Measurements from ENCODE around the gene SRBD1. TPM values are rescaled to one million over a fixed set of nuclear protein-coding genes. Genes with fewer than 3 reads are reported as not detected.

SRBD1 gene
- total and polyA plus RNA-seq, 7 donors, result 2.3 to 6.4 (median 4.0) TPM

DNA sequence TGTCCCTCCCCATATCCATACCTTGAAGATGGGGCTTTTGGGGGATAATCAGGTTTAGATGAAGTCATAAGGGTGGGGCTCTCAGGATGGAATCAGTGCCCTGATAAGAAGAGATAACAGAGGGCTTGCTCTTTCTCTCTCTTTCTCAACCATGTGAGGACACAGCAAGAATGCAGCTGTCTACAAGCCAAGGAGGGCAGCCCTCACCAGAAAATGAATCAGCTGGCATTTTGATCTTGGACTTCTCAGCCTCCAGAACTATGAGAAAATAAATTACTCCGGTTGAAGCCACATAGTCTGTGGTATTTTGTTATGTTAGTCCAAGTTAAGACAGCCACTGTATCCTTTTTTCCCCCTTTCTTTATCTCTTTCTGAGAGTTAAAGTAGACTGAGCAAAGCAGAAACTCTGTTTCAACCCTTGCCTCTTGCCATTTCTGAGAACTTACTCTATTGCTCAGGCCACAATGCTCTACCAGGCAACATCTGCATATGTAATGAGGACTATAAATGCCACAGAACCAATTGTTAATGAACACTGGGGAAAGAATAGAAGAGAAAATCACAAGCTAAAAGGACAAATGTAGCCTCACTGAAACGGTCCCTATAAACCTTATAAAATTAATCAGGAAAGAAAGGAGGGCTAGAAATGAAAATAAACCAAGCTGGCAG is 56.9 kb downstream of the SRBD1 start:
- no peak overlapping the region for H3K4me3 ChIP-seq
- ATAC-seq (no peak), DNase-seq (no peak)
- peaks cover 0 to 30% of the 10 kb centered on the region in 2 donors for H3K36me3 ChIP-seq (ENCODE audit: insufficient read depth in 1 of 2, low read depth in 1 of 2)
- intact Hi-C loops (cut with DNase I), result no loop called here
- no peaks in the 10 kb centered on the region for H3K9me3 ChIP-seq
- WGBS, 3 donors, result 36 to 55% (median 49%) methylated on average over 2 of the region's 2 CpGs
- no peaks in the 10 kb centered on the region for H3K27me3 ChIP-seq (ENCODE audit: insufficient read depth in 3 of 3, low read length in 2 of 3)
- TF ChIP-seq, protein P1, sequence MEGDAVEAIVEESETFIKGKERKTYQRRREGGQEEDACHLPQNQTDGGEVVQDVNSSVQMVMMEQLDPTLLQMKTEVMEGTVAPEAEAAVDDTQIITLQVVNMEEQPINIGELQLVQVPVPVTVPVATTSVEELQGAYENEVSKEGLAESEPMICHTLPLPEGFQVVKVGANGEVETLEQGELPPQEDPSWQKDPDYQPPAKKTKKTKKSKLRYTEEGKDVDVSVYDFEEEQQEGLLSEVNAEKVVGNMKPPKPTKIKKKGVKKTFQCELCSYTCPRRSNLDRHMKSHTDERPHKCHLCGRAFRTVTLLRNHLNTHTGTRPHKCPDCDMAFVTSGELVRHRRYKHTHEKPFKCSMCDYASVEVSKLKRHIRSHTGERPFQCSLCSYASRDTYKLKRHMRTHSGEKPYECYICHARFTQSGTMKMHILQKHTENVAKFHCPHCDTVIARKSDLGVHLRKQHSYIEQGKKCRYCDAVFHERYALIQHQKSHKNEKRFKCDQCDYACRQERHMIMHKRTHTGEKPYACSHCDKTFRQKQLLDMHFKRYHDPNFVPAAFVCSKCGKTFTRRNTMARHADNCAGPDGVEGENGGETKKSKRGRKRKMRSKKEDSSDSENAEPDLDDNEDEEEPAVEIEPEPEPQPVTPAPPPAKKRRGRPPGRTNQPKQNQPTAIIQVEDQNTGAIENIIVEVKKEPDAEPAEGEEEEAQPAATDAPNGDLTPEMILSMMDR (IDR thresholded peaks at IDR 0.05), result no peak
- H3K27ac ChIP-seq, result no peak overlapping the region
- no peaks in the 10 kb centered on the region for H3K4me1 ChIP-seq

DNA sequence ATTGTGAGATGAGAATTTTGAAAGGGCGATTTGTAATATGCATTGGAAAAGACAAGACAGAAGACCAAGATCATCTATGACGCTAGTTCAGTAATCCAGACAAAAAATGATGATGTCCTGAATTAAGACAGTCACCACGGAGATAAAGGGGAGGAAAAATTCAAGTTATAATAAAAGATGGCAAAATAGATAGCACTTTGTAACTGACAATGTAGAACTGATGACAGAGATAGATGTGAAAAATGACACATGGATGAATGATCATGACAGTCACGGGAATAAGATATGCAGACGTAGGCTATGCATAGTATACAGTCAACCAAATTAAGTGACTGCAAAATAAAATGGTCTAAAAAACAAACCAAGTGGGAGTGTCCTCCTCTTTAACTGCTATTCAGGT is 59.2 kb downstream of the SRBD1 start:
- ATAC-seq (no peak), DNase-seq (no peak)
- H3K4me3 ChIP-seq, result no peak overlapping the region
- H3K27ac ChIP-seq, result no peak overlapping the region
- intact Hi-C loops (cut with DNase I), result no loop called here
- TF ChIP-seq, protein P1 (IDR thresholded peaks at IDR 0.05), result no peak
- no peaks in the 10 kb centered on the region for H3K4me1 ChIP-seq
- no peaks in the 10 kb centered on the region for H3K27me3 ChIP-seq (ENCODE audit: insufficient read depth in 3 of 3, low read length in 2 of 3)
- WGBS, 3 donors, result 90 to 92% (median 90%) methylated on average over 5 of the region's 5 CpGs
- no peaks in the 10 kb centered on the region for H3K9me3 ChIP-seq
- H3K36me3 ChIP-seq (ENCODE audit: insufficient read depth in 1 of 2, low read depth in 1 of 2), result peaks cover 0 to 36% of the 10 kb centered on the region in 2 donors

DNA sequence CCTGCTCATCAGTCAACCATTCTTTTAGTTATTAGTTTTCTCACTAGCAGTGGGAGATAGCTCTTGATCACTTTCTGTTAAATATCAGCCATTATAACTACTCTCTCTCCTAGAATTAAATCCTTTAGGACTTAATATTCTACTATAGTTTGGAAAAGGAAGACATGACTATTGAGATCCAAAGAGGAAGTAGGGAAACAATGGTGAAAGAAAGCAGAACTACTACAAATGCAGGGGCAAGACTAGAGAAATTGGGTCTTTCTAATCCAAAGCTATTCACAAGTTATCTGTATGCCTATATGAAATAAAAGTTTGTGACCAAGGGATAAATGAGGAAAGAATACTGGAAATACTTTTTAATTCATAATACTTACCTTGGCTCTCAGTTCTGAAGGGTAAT is 65.1 kb downstream of the SRBD1 start:
- ATAC-seq (no peak), DNase-seq (no peak)
- TF ChIP-seq, protein P1 (IDR thresholded peaks at IDR 0.05), result no peak
- Histone ChIP-seq H3K9me3 (peaks cover 10% of the 10 kb centered on the region), H3K4me1 (no peaks in the 10 kb centered on the region), H3K27ac (no peak overlapping the region), H3K4me3 (no peak overlapping the region), H3K36me3 (ENCODE audit: insufficient read depth in 1 of 2, low read depth in 1 of 2) (peaks cover 4 to 57% of the 10 kb centered on the region in 2 donors), H3K27me3 (ENCODE audit: insufficient read depth in 3 of 3, low read length in 2 of 3) (no peaks in the 10 kb centered on the region)
- intact Hi-C loops (cut with DNase I), result no loop called here

DNA sequence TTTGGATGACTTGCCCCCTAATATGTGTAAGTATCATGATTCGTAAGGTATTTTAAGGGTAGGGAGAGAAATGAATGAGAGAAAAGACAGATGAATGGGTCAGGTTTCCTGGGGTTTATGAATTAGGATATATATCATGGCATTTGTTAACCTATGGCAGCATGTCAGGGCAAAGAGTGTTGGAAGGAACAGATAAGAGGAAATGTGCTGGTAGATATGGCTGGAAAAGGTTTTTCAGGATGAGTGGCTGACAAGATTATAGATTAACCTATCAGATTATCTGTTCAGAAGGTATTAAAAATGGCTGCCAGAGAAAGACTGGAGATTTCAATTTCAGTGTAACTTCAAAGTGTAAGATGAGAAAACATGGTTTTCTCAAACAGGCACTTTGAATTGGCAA is 67.8 kb downstream of the SRBD1 start:
- H3K27ac ChIP-seq, result no peak overlapping the region
- no peak for DNase-seq
- ATAC-seq, result no peak
- no peaks in the 10 kb centered on the region for H3K4me1 ChIP-seq
- no peaks in the 10 kb centered on the region for H3K27me3 ChIP-seq (ENCODE audit: insufficient read depth in 3 of 3, low read length in 2 of 3)
- 98 to 100% (median 99%) methylated on average over 1 of the region's 1 CpG for WGBS, 3 donors
- peaks cover 13% of the 10 kb centered on the region for H3K9me3 ChIP-seq
- no peak overlapping the region for H3K4me3 ChIP-seq
- H3K36me3 ChIP-seq (ENCODE audit: insufficient read depth in 1 of 2, low read depth in 1 of 2), result peaks cover 6 to 58% of the 10 kb centered on the region in 2 donors
- intact Hi-C loops (cut with DNase I), result no loop called here
- TF ChIP-seq, protein P1 (IDR thresholded peaks at IDR 0.05), result no peak

DNA sequence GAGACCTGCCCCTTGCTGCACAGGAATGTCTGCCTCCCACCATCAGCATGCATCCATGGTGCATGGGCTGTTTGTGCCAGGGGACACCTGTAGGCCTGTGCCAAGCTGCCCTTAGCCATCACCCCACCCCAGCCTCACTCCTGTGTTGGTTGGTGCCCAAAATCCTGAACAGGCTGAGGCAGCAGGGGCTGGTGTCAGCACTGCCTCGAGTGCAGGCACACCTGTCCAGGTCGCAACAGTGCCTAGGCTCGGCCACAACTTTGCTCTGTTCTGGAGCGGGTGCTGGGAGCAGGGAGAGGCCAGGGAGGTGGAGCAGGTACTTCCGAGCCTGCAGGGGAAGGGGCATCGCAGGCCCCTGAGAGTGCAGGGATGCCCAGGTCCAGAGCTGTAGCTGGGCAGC is 69.1 kb downstream of the SRBD1 start:
- TF ChIP-seq, protein P1 (IDR thresholded peaks at IDR 0.05), result no peak
- Histone ChIP-seq H3K27ac (no peak overlapping the region), H3K36me3 (ENCODE audit: insufficient read depth in 1 of 2, low read depth in 1 of 2) (peaks cover 6 to 58% of the 10 kb centered on the region in 2 donors), H3K9me3 (peaks cover 13% of the 10 kb centered on the region), H3K4me3 (no peak overlapping the region), H3K4me1 (no peaks in the 10 kb centered on the region), H3K27me3 (ENCODE audit: insufficient read depth in 3 of 3, low read length in 2 of 3) (no peaks in the 10 kb centered on the region)
- 97 to 100% (median 98%) methylated on average over 5 to 6 of the region's 6 CpGs for WGBS, 3 donors
- no peak for DNase-seq
- intact Hi-C loops (cut with DNase I), result no loop called here
- no peak for ATAC-seq

Measured in psoas muscle (tissue), 8 donors.